GM04504 (cell line): ENCODE results near the gene PRSS58.

ENCODE experiments used
- DNase-seq: peaks from one replicate; pipeline ENCODE4 v3.0.0-alpha.2; 2012; ENCODE audit warnings: low read depth

The PRSS58 gene

GRCh38 chr7:142257958-142258357, at the start of gene PRSS58:
TSS of gene PRSS58 (minus strand) at chr7:142258058. CDS start at chr7:142257707, 351 bp downstream.
- no peak for DNase-seq

GRCh38 chr7:142307246-142307900, 49.5 kb upstream of the PRSS58 start:
- DNase-seq, result no peak

DNA sequence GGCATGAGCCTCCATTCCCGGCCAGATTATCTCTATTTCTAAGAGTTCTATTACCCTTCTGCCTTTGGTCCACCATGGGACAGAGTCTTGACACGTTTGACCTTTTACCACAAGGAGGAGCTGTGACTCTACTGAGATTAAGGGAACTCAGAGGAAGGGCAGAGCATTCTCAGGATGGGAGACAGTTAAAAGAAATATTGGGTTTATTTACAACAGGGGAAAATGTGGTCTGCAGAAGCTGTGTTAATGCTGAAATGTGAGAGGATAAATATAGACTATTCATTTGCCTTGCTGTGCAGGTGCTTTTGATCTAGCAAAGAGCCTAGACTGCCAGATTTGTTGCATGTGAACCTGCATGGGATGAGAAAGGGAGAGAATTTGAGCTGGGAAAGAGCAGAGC, 45.8 kb upstream of the PRSS58 start:
- no peak for DNase-seq

- DNase-seq, result no peak
Observed at GRCh38 chr7:142301923-142302550, 44.2 kb upstream of the PRSS58 start.

GRCh38 chr7:142301299-142301698, 43.4 kb upstream of the PRSS58 start:
- DNase-seq, result no peak

- DNase-seq, result no peak
Observed at GRCh38 chr7:142300689-142301088, 42.8 kb upstream of the PRSS58 start.

DNA sequence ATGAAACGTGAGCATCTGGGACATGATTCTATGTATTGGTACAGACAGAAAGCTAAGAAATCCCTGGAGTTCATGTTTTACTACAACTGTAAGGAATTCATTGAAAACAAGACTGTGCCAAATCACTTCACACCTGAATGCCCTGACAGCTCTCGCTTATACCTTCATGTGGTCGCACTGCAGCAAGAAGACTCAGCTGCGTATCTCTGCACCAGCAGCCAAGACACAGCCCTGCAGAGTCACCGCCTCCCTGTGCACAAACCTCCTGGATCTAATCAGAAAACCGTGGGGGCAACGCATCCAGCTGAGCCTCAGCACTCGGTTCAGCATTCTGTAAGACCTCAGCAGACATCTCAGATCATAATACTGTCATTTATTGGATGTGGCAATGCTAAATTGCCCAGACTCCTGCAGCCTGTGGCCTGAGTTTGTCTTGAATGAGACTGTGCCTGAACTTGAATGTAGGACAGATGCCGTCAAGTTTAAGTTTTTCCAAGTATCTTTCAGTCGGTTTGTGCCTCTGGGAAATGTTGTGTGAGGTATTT, 41.5 kb upstream of the PRSS58 start:
- DNase-seq, result no peak

DNA sequence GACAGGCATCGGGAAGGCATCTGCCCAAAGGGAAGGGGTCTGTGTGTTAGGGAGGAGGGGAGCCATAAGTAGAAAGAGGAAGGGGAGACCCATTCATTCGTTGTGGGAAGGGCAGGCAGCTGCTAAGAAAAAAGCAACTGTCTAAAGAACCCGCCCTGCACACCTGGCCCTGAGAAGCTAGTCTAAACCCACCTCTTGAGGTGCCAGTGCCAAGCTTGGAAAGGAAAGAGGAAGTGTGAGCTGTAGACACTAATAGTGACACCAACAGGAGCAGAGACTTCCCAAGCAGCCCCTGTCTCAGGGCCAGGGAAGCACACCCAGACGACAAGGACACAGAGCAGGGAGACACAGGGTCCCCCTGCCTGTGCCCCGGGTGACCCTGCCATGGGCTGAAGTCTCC, 40.8 kb upstream of the PRSS58 start:
- DNase-seq, result no peak

DNA sequence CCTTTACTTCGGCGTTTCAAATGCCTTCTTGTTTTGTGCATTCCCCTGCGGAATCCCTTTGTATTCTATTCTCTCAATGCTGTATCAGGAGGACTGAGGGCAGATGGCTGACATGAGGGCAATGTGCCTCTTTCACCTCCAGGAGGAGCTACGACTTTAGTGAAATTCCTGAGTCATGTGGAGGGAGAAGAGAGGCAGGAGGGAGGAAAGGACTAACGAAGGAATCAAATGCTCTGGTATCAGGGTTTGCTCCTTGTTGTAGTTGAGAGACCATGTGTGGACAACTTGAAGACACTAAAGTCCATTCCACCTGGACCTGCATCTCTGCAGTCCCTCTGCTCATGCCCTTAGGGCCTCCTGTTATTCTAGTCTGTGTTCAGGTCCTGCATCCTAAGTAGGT, 40.2 kb upstream of the PRSS58 start:
- DNase-seq, result no peak

- no peak for DNase-seq
Observed at GRCh38 chr7:142280263-142280662, 22.4 kb upstream of the PRSS58 start.

GRCh38 chr7:142279601-142280000, 21.7 kb upstream of the PRSS58 start:
- no peak for DNase-seq

DNA sequence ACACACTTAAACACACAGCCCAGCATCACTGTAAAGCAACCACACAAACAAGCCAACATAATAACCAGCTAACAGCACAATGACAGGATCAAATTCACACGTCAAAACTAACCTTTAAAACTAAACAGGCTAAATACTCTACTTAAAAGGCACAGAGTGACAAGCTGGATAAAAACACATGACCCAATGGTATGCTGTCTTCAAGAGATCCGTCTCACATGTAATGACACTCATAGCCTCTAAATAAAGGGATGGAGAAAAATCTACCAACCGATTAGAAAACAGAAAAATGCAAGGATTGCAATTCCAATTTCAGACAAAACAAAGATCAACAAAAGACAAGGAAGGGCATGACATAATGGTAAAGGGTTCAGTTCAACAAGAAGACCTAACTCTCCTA, 17.2 kb upstream of the PRSS58 start:
- no peak for DNase-seq

DNA sequence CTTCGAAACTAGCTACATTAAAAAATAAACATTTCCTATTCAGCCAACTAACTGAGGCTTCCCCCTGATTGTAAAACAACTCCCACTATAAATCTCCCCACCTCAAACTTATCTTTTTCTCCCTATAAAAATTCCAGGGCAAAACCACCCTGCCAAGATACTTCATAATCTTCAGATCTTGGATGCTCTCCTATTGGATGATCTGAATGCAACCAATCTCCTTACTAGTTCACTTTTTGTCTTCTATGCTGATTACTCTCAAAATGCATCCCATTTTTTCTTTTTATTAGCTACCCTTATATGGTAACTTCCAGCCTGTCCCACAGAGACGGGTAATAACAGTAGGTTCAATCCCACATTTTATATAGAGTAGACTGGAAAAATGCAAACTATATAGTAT, 15.0 kb upstream of the PRSS58 start:
- DNase-seq, result no peak

GRCh38 chr7:142263598-142264380, 5.9 kb upstream of the PRSS58 start:
- no peak for DNase-seq

- no peak for DNase-seq
Observed at GRCh38 chr7:142250705-142251104, 7.2 kb downstream of the PRSS58 start.

DNA sequence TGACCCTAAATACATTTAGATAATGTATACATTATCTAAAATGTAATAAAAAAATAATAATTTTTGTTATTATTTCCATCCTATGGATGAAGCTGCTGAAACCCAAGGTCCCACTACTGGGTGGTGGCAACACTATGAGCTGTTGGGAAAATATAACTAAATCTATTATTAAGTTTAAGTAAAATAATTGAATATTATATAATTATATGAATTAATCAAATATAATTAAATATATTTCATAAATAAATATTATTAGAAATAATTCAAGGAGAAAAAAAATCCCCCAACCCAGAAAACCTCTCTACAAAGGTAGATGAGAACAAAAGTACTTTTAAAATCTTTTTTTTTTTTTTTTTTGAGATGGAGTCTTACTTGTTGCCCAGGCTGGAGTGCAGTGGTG, 7.9 kb downstream of the PRSS58 start:
- no peak for DNase-seq

DNA sequence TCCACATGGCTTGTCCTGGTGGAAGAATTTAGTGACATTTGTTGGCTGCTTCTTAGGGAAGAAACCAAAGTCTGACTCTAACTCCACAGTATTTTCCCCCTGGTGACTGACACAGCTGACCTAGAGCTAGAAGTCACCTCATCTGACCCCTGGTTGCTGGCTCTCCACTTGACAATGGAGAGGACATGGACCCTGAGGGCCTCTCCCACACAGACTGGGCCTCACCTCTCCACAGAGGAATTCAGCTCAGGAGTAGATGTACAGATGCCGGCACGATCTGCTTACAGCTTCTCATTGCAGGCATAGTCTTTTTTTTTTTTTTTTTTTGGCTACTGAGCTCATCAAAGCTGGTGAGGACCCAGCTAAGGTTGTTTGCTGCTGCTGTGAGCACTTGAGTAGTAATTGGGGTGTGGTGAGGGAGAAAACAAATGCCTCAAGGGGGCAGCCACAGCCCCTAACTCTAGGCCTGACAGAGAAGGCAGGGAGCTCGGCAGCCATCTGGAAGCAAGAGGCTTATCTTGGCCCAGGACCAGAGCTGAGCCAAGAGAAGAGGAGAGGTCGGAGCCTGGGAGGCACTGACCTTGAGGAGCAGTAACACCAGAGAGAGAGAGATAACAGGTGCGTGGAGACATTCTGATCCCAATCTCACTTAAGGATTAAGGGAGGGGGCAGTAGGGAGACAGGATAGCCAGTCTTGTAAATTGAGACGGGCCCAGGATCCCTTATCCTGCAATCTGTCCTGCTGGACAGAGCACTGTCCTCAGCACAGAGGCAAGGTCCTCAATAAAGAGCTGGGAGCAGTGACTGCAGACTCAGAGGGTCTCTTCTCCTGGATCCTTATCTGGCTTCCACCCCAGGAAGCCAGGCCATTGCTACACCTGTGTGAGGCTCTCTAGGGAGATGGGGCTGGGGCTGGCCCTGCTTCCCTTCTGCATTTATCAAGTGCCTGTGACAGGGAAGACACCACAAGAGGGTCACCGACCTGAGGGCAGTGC, 9.4 kb downstream of the PRSS58 start:
- no peak for DNase-seq

DNA sequence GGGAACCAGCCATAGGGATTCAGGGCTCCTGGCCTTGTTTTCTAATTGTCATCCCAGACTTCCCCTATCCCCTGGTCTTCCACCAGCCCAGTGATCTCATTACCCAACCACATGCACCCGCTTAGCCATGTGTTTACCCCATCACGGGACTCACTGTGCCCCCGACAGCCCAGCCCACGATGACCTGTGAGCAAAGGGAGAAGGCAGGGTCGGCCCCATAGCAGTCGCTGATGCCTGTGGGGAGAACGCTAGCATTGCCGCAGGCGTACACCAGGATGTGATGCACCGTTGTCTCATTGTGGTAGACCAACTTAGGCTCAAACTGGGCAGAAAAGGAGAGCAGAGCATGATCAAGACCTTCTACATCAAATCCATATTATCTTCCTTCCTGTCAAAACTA, 14.0 kb downstream of the PRSS58 start:
- DNase-seq, result no peak

DNA sequence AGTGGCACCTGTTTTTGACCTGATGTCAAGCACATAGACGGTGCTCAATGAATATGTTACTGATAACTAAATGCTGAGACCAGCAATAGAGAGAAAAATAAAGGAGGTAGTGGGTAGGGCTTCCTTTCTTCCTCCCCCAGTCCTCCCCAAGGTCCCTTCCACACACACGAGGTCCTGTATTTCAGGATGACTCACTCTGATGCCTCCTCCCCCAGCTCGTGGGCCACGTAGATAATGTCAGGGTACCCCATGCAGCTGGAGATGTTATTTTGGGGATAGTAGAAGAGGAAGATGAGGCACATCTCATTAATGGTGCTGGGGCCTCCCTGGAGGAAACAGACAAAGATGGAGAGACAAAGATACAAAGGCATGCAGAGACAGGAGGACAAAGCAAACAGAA, 17.3 kb downstream of the PRSS58 start:
- no peak for DNase-seq

- DNase-seq, result no peak
Observed at GRCh38 chr7:142231716-142232115, 26.1 kb downstream of the PRSS58 start.

DNA sequence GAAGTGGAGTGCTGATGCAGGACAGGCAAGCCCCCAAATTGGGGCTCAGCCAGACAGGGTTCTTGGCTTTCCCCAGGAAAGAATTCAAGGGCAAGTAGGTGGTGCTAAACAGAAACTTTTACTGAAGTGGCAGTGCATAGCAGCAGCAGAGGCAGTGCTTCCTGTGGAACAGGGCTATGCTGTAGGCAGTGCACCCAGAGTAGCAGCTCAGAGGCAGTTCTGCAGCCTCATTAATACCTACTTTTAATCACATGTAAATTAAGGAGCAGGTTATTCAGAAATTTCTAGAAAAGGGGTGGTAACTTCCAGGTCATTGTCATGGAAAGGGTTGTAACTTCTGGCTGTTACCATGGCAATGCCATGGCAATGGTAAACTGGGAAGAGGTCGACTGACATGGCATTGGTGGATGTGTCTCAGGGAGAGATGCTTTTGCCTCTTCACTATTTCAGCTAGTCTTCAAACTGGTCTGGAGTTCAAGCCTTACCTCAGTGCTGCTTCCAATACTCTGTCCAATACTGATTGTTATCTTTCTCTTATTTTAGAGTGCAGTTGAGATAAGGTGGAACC, 29.2 kb downstream of the PRSS58 start:
- no peak for DNase-seq
